A673 (cell line): ENCODE results near the gene IFNE. TPM values are rescaled to one million over a fixed set of nuclear protein-coding genes. Genes with fewer than 3 reads are reported as not detected.

Experiments
- Bru-seq: library from RNA; stranded (reverse); fragments of 400-500 nt; gene quantifications from one replicate; lab custom pipeline; 2021; lab: Mats Ljungman, UMichigan
- BruChase-seq, 2 experiments: library from RNA; stranded (reverse); fragments of 400-500 nt; gene quantifications; one replicate each; lab custom pipeline; 2021; lab: Mats Ljungman, UMichigan
- BruUV-seq: library from RNA; stranded (reverse); fragments of 400-500 nt; replicated peaks from 2 replicates; lab custom pipeline; 2021; lab: Mats Ljungman, UMichigan
- CTCF ChIA-PET: fragments of 300-600 bp; sonication (Branson Sonifier 250); formaldehyde crosslinking; loops from one replicate; lab custom pipeline; 2022; ENCODE audit warnings: antibody characterized with exemption; lab: Charles Lee
- POLR2A ChIA-PET: fragments of 300-600 bp; sonication (Branson Sonifier 250); formaldehyde crosslinking; loops from one replicate; lab custom pipeline; 2022; ENCODE audit warnings: antibody characterized with exemption; ENCODE audit not compliant: low non-redundant PET; lab: Charles Lee
- DNase-seq: peaks from one replicate; pipeline ENCODE4 v3.0.0-alpha.2; 2015; ENCODE audit warnings: low spot score
- H3K27ac ChIP-seq: fragments of 200-600 bp; sonication (generic); 2 replicates; pipeline ENCODE4 v1.5.1; 2016; ENCODE audit warnings: mixed run types, low read depth, mild to moderate bottlenecking, mixed read lengths, antibody characterized with exemption, low read length; ENCODE audit not compliant: poor library complexity, severe bottlenecking
- H3K27me3 ChIP-seq: fragments of 200-600 bp; sonication (generic); replicated peaks from 2 replicates; pipeline ENCODE4 v1.6.1; 2017; ENCODE audit warnings: mixed run types, low read depth, mild to moderate bottlenecking, mixed read lengths, antibody characterized with exemption, low read length; ENCODE audit not compliant: insufficient read depth, poor library complexity
- H3K36me3 ChIP-seq: fragments of 200-600 bp; sonication (generic); 2 replicates; pipeline ENCODE4 v1.6.1; 2016; ENCODE audit warnings: mixed run types, mild to moderate bottlenecking, mixed read lengths, antibody characterized with exemption, low read length; ENCODE audit not compliant: insufficient read depth, poor library complexity, severe bottlenecking
- H3K4me1 ChIP-seq: fragments of 200-600 bp; sonication (generic); 2 replicates; pipeline ENCODE4 v1.6.1; 2017; ENCODE audit warnings: mixed run types, mild to moderate bottlenecking, mixed read lengths, antibody characterized with exemption, low read length; ENCODE audit not compliant: insufficient read depth, poor library complexity, severe bottlenecking
- H3K4me3 ChIP-seq: fragments of 200-600 bp; sonication (generic); 2 replicates; pipeline ENCODE4 v1.5.1; 2016; ENCODE audit warnings: low read depth, mixed run types, mild to moderate bottlenecking, mixed read lengths, low read length; ENCODE audit not compliant: poor library complexity, severe bottlenecking
- H3K9me3 ChIP-seq: fragments of 200-600 bp; sonication (generic); 2 replicates; pipeline ENCODE4 v1.6.1; 2016; ENCODE audit warnings: mixed run types, low read depth, mild to moderate bottlenecking, mixed read lengths, antibody characterized with exemption, low read length; ENCODE audit not compliant: poor library complexity, severe bottlenecking
- CTCF ChIP-seq: fragments of 300-800, 200-600 bp; sonication (generic); conservative IDR thresholded peaks from 2 replicates; pipeline ENCODE4 v1.5.1; 2017; ENCODE audit warnings: low read depth, mild to moderate bottlenecking, antibody characterized with exemption, low read length, moderate library complexity, mixed read lengths
- EZH2 ChIP-seq: fragments of 200-600 bp; sonication (generic); IDR thresholded peaks from 2 replicates; pipeline ENCODE4 v1.6.1; 2017; ENCODE audit warnings: borderline replicate concordance, low read depth, mild to moderate bottlenecking, mixed read lengths, antibody characterized with exemption, low read length; ENCODE audit not compliant: poor library complexity, severe bottlenecking
- intact Hi-C: fragments of 100-400 bp; cut with micrococcal nuclease; formaldehyde crosslinking; loops from one replicate; pipeline ENCODE4 v1.10.0; 2022; ENCODE audit not compliant: unreplicated experiment
- long read RNA-seq: library from polyadenylated mRNA; stranded (forward); transcript quantifications from one replicate; pipeline ENCODE4 v2.0.0, GENCODE V29; 2022
- total RNA-seq: library from RNA; stranded (reverse); gene quantifications from 2 replicates; pipeline ENCODE4 v1.2.3, GENCODE V29; 2021

The IFNE gene
- total RNA-seq: not detected in 2 replicates
- Bru-seq, nascent RNA: not detected
- not detected for BruChase-seq, experiment 1, labeled RNA remaining after a 2-hour chase
- percentile 28 among the genes with signal in this experiment for BruChase-seq, experiment 2, labeled RNA remaining after a 6-hour chase
- long read RNA-seq: 0 reads

DNA sequence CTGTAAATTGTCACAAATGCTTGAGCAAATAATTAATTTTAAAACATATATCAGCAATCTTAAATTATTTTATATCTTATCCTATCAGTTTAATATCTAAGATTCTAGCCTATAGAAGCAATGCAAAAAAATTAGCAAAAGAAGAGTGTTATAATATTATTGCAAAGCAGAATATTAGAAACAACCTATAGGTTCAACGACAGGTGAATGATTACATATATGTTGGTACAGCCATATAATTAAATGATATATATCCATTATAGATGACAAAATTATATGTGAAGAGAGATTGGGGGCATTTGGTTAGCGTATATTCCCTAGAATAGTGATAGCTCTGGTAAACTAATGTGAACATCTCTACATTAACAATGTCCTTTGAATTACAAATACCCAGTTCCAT lies at the start of gene IFNE:
Gene IFNE, minus strand, starts transcription at position 101 of the 400 bp plus-strand sequence. CDS start 619 bp downstream, outside the sequence.
- Histone ChIP-seq H3K9me3 (no peaks in the 10 kb centered on the region), H3K36me3 (no peaks in the 10 kb centered on the region), H3K27ac (no peak within 1 kb of the TSS), H3K27me3 (peaks cover 25% of the 10 kb centered on the region), H3K4me1 (no peaks in the 10 kb centered on the region), H3K4me3 (no peak within 1 kb of the TSS)
- TF ChIP-seq CTCF: no peak
- DNase-seq: no peak
- intact Hi-C loops: no loop called here
- no TSS peak for BruUV-seq
- CTCF ChIA-PET: no interaction called here
- POLR2A ChIA-PET: no interaction called here

- H3K27ac ChIP-seq: no peak overlapping the region
- TF ChIP-seq EZH2 (no peak), CTCF (no peak)
- BruUV-seq: no TSS peak
- no peaks in the 10 kb centered on the region for H3K36me3 ChIP-seq
- H3K27me3 ChIP-seq: no peaks in the 10 kb centered on the region
- intact Hi-C loops: no loop called here
- no peaks in the 10 kb centered on the region for H3K9me3 ChIP-seq
- no peaks in the 10 kb centered on the region for H3K4me1 ChIP-seq
- no peak overlapping the region for H3K4me3 ChIP-seq
- ChIA-PET POLR2A (no interaction called here), CTCF (no interaction called here)
- DNase-seq: no peak
Observed at GRCh38 chr9:21528123-21528808, 46.2 kb upstream of the IFNE start.

- DNase-seq: no peak
- no peaks in the 10 kb centered on the region for H3K4me1 ChIP-seq
- ChIA-PET POLR2A (no interaction called here), CTCF (no interaction called here)
- no peaks in the 10 kb centered on the region for H3K27me3 ChIP-seq
- no peaks in the 10 kb centered on the region for H3K36me3 ChIP-seq
- H3K4me3 ChIP-seq: no peak overlapping the region
- TF ChIP-seq CTCF (no peak), EZH2 (no peak)
- H3K27ac ChIP-seq: no peak overlapping the region
- H3K9me3 ChIP-seq: no peaks in the 10 kb centered on the region
- no TSS peak for BruUV-seq
- intact Hi-C loops: no loop called here
Observed at GRCh38 chr9:21527579-21527978, 45.5 kb upstream of the IFNE start.
